Thyroid gland (tissue), 4 donors: ENCODE data around the gene NCS1.

Experiments
- CTCF ChIP-seq, 6 experiments: fragments of 200-600 bp in 3 of 6; fragments of 450-650 bp in 3 of 6; sonication (generic) in 3 of 6; IDR thresholded peaks; one replicate each; pipeline ENCODE4 v1.5.1; 2016 to 2019; ENCODE audit warnings: antibody characterized with exemption in 6 of 6, mild to moderate bottlenecking in 2 of 6, inconsistent platforms in 1 of 6, moderate library complexity in 1 of 6
- POLR2A ChIP-seq, 2 donors: fragments of 450-650 bp; IDR thresholded peaks; one replicate each; pipeline ENCODE4 v1.6.1; 2017; ENCODE audit warnings: antibody characterized with exemption in 2 of 2, mild to moderate bottlenecking in 2 of 2, moderate library complexity in 1 of 2

GRCh38 chr9:130240410-130241197 is 68.4 kb downstream of the NCS1 start:
- TF ChIP-seq CTCF (IDR thresholded peaks at IDR 0.05) (no peak), POLR2A (IDR thresholded peaks at IDR 0.05) (no peak)
